Activated CD4-positive, alpha-beta T cell treated with anti-CD3 and anti-CD28 coated beads for 48 hours (primary cell): ENCODE measurements around the gene AGMAT.
"Not testable (repeated sequence)": the region's sequence is repeated elsewhere in the genome, so short reads cannot be mapped to it uniquely, and the experiment has no call there.

ENCODE experiments used
- DNase-seq: peaks from one replicate; pipeline ENCODE4 v3.0.0-alpha.2; 2020

AGMAT gene

DNA sequence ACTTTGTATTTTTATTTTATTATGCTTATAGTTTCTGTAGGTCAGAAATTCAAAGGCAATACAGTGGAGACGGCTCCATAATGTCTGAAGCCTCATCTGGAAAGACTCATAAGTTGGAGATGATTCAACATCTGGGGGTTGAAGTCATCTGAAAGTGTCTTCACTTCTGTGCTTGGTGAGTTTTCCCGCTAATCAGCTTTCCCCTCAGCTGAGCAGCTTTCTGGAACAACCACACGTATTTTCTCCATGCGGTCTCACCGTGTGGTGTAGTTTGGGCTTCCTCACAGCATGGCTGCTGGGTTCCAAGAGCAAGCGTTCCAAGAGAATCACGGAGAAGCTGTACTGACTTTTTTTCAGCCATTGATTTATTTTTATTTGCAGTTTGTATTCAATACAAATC, 24.8 kb upstream of the AGMAT start:
- DNase-seq = no peak

DNA sequence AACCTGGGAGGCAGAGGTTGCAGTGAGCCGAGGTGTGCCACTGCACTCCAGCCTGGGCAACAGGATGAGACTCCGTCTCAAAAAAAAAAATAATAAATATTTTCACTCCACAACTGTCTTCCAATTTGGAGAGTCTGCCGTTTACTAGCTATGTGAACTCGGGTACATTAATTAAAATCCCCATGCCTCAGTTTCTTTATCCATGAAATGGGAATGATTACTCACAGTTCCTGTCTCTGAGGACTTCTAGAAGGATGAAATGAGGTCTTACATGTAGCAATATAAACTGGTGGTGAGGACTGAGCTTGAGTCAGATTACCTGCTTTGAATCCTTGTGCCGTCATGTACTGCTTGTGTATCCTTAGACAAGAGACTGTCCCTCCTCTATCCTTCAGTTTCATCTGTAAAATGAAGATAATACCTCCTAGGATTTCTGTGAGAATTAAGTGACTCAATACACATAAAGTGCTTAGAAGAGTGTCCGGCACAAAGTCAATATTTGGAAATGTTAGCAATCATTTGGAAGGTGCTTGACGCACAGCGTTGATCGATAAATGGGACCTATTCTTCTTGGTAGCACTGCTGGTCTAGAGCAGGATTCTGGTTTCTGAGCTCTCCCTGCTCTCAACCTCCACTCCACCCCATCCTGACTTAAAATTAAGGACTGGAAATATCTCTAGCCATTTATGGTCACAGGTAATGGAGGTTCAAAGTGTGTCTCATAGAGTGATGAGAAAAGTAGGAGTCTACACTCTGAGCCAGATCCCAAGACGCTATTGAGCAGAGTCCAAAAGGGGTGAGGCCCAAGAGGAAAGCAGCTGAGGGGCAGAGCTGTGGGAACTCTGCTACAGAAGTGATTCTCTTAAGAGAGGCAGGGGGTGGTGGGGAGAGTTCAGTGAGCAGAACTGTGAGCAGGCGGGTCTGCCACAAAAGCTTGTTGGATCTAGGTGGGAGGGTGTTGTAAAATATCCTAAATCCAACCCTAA, 20.8 kb upstream of the AGMAT start:
- no peak for DNase-seq

DNA sequence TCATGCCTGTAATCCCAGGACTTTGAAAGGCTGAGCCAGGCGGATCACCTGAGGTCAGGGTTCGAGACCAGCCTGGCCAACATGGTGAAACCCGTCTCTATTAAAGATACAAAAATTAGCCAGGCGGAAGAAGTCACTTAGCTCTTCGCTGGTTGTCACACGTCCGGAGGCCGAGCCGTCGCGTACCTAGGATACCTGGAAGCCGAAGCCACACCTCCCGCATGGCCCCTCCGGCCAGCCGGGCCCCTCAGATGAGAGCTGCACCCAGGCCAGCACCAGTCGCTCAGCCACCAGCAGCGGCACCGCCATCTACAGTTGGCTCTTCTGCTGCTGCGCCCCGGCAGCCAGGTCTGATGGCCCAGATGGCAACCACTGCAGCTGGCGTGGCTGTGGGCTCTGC, 19.5 kb upstream of the AGMAT start:
- not testable (repeated sequence) for DNase-seq

DNA sequence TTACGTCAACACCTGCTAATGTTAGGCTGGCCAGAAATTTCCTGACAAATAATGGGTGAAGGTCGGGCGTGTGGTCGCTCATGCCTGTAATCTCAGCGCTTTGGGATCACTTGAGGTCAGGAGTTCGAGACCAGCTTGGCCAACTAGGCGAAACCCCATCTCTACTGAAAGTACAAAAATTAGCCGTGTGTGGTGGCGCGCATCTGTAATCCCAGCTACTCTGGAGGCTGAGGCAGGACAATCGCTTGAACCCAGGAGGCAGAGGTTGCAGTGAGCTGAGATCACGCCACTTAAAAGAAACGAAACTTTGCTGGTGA, 19.1 kb upstream of the AGMAT start:
- DNase-seq = not testable (repeated sequence)

DNA sequence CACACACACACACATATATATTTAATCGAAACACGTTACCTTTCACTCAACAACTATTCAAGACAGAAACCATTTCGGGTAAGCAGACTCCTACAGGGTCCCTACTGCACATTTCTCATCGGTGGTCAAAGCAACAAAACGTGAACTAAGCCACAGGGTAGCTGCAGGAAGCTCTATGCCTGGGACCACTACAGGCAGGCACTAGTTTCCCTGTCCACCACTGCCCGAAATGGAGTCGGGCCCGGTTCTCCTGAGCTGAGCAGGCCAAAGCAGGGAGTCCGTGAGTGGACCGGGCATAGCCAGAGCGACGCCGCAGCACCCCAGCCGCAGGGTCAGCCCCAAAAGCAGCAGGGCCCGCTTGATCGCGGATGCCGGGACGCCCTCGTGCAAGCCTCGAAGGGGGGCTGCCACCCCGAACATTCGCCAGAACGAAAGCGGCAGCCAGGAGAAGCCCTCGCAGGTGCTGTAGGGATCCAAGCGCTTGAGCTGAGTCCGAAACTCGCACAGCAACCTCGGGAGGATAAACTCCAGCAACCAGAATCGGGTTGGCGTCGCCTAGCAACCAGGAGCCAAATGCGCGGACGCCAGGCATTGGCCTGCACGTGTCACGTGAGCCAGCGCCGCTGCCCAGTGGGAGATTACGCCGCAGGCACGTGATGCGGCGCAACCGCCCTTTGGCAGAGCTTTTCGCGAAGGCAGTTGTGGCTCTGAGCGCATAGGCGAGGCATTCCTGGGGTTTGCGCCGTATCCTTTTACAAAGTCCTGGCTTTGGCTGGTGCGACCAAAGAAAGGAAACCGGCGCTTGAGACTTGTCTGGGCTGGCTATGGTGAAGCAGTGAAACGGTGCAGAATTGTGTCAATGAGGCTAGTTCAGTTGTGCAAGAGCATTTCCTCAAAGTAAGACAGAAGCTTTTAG, 18.5 kb upstream of the AGMAT start:
- peak; percentile 95 for DNase-seq

DNA sequence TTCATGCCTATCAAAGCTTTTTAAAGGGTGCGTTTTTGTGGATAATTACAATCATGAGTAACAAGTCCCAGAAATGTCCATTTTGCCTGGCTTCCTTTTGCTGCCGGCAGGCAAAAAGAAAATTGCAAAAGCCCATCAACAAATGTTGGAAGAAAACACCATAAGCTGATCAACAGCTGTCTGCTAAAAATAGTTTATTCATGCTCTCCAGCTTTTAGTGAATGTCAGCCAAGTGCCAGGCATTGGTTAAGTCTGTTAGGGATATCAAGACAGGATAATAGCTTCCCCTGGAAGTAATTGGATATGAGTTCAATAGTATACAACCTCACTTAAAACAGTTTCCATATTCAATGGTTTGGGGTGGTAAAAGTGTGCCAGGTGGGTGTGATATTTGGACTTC, 13.6 kb upstream of the AGMAT start:
- DNase-seq = no peak

DNA sequence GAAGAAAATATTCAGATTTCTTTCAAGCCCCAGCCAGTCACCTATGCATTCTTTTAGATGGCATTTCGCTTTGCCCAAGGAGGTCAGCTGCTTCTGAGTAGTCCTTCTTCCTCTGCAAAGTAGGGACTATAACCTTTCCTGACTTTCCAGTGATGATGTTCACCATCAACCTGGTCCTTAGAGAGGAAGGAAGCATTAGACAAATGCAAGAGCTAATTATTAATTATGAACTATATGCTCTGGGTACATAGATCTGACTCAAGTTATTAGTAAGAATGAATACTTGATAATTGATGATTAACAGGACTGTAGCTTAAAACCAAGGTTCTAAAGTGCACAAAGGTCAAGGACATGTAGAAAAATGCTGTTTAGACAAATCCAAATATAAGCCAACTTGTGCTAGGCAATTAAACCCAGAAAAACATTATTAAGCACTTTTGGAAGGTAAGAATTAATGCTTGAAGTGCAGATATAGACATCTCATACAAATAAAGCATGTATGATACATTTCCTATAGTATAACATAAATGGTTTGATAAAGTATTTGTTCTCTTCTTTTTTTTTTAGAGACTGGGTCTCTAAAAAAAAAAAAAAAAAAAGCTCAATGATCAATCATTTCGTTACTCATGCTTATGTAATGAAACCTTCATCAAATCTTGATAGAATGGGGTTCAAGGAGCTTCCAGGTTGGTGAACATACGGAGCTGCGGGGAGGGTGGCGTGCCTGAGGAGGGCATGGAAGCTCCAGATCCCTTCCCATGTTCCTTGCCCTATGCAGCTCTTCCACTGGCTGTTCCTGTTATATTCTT, 11.2 kb upstream of the AGMAT start:
- DNase-seq = no peak

DNA sequence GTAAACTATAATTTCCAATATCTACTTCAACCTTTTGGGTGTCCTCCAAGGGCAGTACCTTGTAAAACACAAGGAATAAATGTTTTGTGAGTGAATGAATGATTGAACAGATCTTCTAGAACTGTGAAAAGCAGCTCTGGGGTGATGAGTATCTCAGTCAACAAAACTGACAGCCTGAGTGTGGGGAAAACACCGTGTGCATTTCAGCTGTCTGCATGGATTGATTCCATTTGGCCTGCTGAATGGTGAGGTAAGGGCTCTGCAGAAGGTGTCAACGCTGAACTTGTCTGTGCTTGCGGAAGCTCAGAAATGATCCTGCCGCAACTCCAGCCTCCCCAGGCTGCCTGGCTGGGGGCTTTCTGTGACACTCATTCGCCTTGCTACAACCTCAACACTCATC, 7.4 kb upstream of the AGMAT start:
- no peak for DNase-seq

DNA sequence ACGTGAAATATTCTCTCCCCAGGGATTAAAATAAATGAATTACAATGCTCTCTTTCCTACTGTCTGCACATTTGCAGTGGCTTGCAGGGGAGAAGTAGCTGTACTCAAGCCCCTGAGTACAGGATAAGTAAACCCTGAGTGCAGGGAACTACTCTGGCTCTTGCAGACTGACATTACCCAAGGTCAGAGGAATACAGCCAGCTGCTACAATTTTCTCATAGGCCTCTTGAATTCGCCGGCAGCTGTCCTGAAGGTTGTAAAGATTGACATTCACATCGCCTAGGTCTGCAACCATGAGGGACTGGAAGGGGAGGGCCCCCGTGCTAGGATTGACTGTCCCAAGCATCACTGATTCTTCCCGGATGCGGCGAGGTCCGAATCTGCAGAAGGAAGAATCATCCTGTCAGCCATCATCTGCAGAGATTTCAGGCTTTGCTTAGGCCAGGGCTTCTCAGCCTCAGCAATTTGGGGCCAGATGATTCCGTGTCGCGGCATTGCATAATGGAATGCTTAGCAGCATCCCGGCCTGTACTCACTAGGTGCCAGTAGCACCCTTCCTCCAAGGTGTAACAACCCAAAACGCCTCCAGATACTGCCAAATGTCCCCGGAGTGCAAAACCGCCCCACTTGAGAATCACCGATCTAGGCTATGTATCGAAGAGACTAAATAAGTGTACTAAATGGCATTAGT, 1.7 kb downstream of the AGMAT start:
- DNase-seq = no peak

DNA sequence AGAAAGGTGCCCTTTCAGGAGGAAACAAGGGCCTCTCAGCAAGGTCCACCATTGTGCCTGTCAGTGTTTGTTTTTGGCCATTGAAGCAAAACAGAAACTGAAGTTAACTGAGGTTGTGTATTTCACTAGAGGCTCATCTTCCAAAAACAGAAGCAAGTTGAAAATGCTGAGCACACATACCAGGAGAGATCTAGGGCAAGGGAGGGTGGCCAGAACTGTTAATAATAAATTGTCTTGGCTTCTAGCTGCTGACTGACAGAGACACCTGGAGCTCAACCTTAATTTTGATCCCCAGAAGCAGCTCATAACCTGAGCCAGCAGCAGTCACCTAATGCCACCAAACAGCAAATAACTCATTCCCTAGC, 5.2 kb downstream of the AGMAT start:
- DNase-seq = no peak

DNA sequence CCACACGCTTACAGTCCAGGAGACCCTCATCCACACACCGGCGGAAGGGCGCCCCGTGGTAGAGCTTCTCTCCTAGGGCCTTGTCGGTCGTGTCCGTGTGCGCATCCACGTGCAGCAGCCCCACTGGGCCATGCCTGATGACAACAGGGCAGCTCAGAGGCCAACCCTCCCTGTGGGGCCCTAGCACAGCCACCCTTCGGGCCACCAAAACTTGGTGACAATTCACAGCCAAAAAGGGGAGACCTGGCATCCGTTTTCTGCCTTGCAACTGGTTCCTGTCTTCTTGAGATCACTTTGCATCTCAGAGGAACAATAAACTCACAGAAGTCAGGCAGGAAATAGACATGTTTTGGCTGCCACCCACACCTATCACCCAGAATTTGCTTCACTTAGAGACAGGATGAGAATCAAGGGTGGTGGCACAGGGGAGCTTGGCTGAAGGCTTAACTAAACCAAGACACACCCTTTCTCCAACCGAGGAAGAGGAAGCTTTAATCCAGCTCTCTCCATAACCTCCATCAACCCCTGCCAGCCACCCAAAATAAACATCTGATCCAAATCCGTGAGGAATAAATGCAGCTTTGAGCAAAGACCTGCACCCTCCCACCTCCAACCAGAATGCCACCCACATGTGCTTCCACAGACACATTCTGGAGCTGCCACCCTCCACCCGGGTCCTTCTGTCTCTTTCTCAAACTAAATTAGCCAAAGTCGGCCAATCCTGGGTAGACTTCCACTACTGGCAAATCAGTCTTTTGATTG, 5.7 kb downstream of the AGMAT start:
- DNase-seq = peak; percentile 35

DNA sequence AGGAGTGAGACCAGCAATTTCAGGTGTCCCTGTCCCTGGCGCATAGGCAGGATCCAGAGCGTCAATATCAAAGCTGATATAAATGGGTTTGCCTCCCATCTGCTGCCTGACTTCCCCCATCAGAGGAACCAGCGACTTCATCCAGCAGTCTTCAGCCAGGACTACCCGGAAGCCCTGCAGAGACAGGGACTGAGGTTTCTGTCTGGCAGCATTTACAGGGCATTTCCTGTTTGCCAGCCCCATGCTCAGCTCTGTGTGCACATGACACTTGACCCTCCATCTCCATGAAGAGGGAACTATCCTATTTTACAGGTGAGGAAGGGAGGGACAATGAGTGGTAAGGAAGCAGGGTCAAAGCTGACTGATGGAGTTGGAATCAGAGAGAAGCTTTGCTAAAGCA, 7.2 kb downstream of the AGMAT start:
- no peak for DNase-seq

DNA sequence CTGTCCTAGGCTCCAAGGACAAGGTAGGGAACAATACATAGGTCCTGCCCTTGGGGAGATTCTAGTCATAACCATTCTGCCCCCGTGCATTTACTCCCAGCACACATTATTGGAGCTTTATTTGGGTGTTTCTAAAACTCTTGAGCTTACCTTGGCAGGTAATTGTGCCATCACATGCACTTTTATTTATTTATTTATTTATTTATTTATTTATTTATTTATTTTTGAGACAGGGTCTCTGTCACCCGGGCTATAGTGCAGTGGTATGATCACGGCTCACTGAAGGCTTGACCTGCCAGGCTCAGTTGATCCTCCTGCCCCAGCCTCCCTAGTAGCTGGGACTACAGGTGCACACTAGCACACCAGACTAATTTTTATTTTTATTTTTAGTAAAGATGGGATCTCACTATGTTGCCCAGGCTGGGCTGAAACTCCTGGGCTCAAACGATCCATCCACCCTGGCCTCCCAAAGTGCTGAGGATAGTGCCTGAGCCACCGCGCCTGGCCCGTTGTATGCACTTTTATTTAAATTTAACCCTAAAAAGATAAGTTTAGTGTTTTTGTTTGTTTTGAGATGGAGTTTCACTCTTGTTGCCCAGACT, 9.2 kb downstream of the AGMAT start:
- DNase-seq = no peak

DNA sequence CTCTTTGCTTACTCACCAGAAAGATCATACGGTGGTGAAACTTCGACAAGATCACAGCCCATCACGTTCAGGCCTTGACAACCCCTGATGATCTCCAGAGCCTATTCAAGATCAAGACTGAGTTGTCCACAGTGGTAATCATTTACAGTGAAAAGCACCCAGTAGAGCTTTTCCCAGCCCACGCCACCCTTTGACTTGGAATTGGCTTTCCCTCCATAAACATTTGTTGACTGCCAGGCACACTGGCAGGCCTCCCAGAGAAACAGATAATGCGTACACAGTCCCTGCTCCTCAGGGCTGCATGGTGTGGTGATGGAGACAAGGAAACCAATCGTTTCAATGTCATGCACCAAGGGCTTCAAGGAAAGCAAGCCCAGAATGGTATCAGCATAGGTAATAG, 10.1 kb downstream of the AGMAT start:
- DNase-seq = no peak

DNA sequence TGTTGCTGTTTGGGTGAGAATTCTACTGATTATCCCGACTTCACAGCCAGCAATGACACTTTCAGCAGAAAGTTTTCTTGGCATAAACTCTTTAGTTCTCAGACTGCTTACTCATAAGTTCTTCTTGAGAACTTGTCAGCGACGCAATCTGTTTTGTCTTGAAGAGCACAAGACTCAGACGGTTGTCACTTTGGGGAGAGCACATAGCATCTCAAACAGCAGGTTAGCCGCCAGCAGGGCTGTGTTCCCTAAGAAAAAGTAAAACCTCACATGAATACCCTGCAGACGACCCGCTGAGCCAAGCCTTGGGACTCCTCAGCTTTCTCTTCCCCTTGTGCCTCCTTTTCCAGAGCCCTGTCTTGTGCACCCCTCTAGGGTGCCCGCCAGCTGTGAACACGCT, 11.4 kb downstream of the AGMAT start:
- DNase-seq = no peak

DNA sequence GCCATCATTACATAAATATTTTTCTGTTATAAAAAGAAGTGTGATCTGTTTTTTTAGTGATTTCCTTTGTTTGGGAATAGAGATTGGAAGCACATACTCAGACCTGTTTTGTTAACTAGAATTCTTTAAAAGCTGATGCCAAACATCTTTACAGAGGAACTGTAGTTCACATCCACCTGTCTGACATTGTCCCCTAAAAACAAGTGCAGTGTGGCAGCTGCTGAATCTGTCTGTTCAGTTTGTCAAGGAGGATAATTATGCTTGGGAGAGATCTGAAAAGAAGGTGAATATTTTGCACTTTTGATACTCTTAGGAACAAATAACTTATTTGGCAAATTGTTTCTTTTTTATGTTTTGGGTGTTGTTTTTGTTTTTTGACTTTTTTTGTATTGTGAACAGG, 13.6 kb downstream of the AGMAT start:
- DNase-seq = no peak

DNA sequence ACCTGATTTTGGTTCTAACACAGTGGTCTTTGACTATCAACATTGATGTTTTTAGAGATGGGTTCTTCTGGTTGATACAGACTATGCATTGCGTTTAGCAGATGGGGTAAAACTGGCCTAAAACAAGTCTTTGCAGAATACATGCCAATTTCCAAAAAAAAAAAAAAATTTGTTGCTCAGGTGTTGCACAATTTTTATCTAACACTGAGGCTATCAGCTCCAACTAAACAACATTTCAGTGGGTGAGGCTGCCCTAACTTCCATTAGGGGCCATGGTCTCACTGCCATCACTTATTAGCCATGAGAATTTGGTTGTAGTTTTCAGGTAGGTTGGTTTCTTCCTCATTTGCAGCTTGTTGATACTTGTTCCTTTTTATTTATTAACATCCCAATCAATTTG, 14.0 kb downstream of the AGMAT start:
- no peak for DNase-seq

DNA sequence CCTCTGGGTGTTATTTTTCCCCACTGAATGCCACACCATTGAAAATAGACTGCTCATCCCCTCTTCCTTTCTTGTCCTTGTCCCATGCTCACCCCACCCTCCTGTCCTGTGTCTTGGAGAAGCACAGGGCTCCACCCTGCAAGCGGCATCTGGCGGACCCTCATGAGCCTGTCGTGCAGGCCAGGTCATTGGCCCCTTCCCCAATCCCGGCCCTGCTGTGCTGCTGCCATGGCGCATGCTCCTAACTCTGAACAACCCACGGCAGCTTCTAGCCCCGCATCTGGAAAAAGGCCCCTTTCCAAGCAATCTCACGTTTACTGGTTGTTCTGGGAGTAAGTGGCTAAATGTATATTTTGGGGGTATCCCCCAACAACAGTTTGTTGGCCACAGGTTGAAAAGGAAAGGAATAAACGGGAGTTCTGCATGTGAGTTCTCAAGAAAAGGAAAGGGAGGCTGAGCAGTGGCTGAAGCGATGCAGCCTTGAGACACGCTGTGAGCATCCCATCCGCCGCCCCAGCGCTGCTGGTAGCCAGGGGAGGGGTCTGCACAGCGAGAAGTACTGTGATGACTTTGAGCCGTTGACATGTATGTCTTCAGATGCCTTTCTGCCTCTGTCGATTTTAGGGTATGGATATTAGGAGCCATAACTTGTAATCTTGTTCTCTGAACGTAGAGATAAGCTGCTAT, 16.3 kb downstream of the AGMAT start:
- no peak for DNase-seq

DNA sequence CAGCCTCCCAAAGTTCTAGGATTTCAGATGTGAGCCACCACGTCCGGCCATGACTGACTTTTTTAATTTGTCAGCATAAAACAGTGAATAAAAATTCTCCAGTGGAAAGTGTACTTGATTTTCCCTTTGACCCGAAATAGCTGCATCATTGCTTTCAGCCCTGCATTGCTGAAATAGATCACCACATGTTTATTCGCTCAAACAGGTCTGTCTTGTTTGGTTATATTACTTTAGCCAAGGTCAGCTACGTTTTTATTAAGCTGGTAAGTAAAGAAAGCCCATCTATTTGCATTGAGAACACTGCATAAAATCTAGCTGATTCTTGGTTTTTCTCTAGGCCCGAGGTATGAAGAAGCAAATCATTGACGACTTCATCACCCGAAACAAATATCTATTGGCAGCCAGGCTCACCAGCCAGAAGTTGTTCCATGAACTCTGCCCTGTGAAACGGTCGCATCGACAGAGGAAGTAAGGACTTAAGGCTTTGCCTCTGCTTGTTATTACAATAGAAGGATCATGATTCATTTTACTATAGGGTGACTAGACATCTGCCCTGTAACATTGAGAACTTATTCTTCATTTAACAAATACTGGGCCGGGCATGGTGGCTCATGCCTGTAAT, 25.6 kb downstream of the AGMAT start:
- DNase-seq = no peak

DNA sequence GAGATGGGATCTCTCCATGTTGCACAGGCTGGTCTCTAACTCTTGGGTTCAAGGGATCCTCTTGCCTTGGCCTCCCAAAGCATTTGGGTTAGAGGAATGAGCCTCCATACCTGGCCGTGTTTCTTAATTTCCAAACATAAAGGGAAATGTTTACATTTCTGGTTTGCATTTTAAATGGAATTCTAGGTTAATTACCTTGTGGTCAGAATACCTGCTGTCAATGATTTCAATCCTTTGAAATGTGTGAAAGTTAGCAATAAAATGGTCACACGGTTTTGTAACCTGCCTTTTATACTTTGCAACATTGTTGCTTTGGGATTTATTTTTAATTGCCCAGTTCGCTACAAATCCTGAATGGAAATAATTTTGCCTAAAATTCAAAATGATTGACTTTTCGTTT, 26.3 kb downstream of the AGMAT start:
- DNase-seq = no peak
